Measurements from ENCODE around the gene HOXD1. TPM values are rescaled to one million over a fixed set of nuclear protein-coding genes. Genes with fewer than 3 reads are reported as not detected.

Gene HOXD1
- total and polyA plus RNA-seq, 2 donors (not counting 3 experiments of a cell fraction or from before 2014, with no cell fraction given) = 6.6 to 10.4 TPM

GRCh38 chr2:176152350-176153181 is 35.9 kb upstream of the HOXD1 start:
- no peaks in the 10 kb centered on the region for H3K9me3 ChIP-seq (replicated peaks; ENCODE audit: control insufficient read depth, insufficient read depth, low read length)
- ChIA-PET POLR2A (interaction anchor here (0.6 kb wide), 1 partner anchor 29 kb away, joined by 3 read pairs; no protein-coding TSS in a partner anchor), CTCF (interaction anchor here (0.9 to 4.1 kb wide), 2 partner anchors 302 kb away, joined by 3 to 25 read pairs; no protein-coding TSS in a partner anchor)
- H3K9me1 ChIP-seq (replicated peaks; ENCODE audit: control insufficient read depth, extremely low read depth, insufficient read depth, low read length) = no peaks in the 10 kb centered on the region
- H3K79me2 ChIP-seq (ENCODE audit: control insufficient read depth, insufficient read depth, low read length) = peaks cover 19% of the 10 kb centered on the region
- no peak overlapping the region for H3K9ac ChIP-seq (replicated peaks; ENCODE audit: extremely low read depth, insufficient read depth, low read length)
- H3K4me3 ChIP-seq (replicated peaks in 1 of 3; ENCODE audit: insufficient read depth in 1 of 3, low read depth in 1 of 3, low read length in 3 of 3) = no peak overlapping the region
- intact Hi-C loops (cut with micrococcal nuclease) (no loop called here), dilution Hi-C loops (cut with MboI; ENCODE audit: extremely low pct_ligation_motif_present, low sequenced_read_pairs) (no loop called here)
- H2AFZ ChIP-seq (ENCODE audit: low read depth, low read length) = no peak overlapping the region
- no TSS peak for BruUV-seq (replicated peaks)
- no peak overlapping the region for H3K4me2 ChIP-seq (ENCODE audit: insufficient read depth, low read length)
- no peaks in the 10 kb centered on the region for H3K4me1 ChIP-seq (ENCODE audit: control insufficient read depth, extremely low read depth, insufficient read depth, low read length)
- peaks cover 2 to 22% of the 10 kb centered on the region in 2 experiments for H3K36me3 ChIP-seq (ENCODE audit: control insufficient read depth in 2 of 2, extremely low read depth in 1 of 2, insufficient read depth in 2 of 2, low read length in 2 of 2)
- FAIRE-seq (no peak), DNase-seq (ENCODE audit: low read depth, low spot score) (no peak)
- TF ChIP-seq GATA2 (IDR thresholded peaks at IDR 0.05; ENCODE audit: insufficient read depth, insufficient read length, low read depth, low read length) (no peak), FOS (IDR thresholded peaks at IDR 0.05; ENCODE audit: borderline replicate concordance, insufficient read depth, low read length) (no peak), POLR2AphosphoS5 (IDR thresholded peaks at IDR 0.05; ENCODE audit: insufficient read depth, low read depth, low read length) (no peak), CTCF (IDR thresholded peaks at IDR 0.05; ENCODE audit: extremely low read depth in 1 of 2, insufficient read depth in 1 of 2, low read depth in 1 of 2, low read length in 2 of 2) (no peak), POLR2A (IDR thresholded peaks at IDR 0.05; ENCODE audit: low read depth, low read length) (no peak), EZH2 (IDR thresholded peaks at IDR 0.05; ENCODE audit: borderline replicate concordance, low read depth, low read length, severe bottlenecking) (no peak), MYC (IDR thresholded peaks at IDR 0.05; ENCODE audit: low read depth, low read length) (no peak), JUN (IDR thresholded peaks at IDR 0.05; ENCODE audit: borderline replicate concordance, insufficient read depth, insufficient read length, low read depth) (no peak)
- TF ChIP-seq, protein P1, sequence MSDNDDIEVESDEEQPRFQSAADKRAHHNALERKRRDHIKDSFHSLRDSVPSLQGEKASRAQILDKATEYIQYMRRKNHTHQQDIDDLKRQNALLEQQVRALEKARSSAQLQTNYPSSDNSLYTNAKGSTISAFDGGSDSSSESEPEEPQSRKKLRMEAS (IDR thresholded peaks at IDR 0.05; ENCODE audit: insufficient read depth, insufficient read length) = no peak
- no peaks in the 10 kb centered on the region for H3K27me3 ChIP-seq (ENCODE audit: control insufficient read depth in 2 of 2, insufficient read depth in 2 of 2, low read length in 2 of 2)
- H4K20me1 ChIP-seq (replicated peaks; ENCODE audit: control insufficient read depth, extremely low read depth, insufficient read depth, low read length) = no peaks in the 10 kb centered on the region
- H3K27ac ChIP-seq (ENCODE audit: insufficient read depth, low read depth, low read length) = no peak overlapping the region

Data from endothelial cell of umbilical vein (primary cell).